Prostate gland (tissue), 2 donors: Measurements from ENCODE around the gene ZBTB47. TPM values are rescaled to one million over a fixed set of nuclear protein-coding genes. Genes with fewer than 3 reads are reported as not detected.
A peak's percentile ranks its signal among the peaks of the same experiment; 100 is the strongest.

ENCODE experiments used
- DNase-seq: peaks from one replicate; pipeline ENCODE4 v3.0.0-alpha.2; 2019; ENCODE audit warnings: low spot score
- H3K27ac ChIP-seq, 2 donors: fragments of 200-600 bp; sonication (generic); 2 replicates each; pipeline ENCODE4 v1.5.1; 2017 to 2019
- H3K27me3 ChIP-seq: fragments of 200-600 bp; sonication (generic); replicated peaks from 2 replicates; pipeline ENCODE4 v1.5.1; 2019; ENCODE audit not compliant: insufficient read depth
- H3K36me3 ChIP-seq, 2 donors: fragments of 200-600 bp; sonication (generic); 1 replicate in 1 of 2; 2 replicates in 1 of 2; pipeline versions ENCODE4 v1.5.1 to v1.8.1; 2017 to 2019
- H3K4me1 ChIP-seq: fragments of 200-600 bp; sonication (generic); replicated peaks from 2 replicates; pipeline ENCODE4 v1.5.1; 2019
- H3K4me3 ChIP-seq, 2 donors: fragments of 200-600 bp; sonication (generic); 2 replicates each; pipeline ENCODE4 v1.5.1; 2017 to 2019
- H3K9me3 ChIP-seq: fragments of 200-600 bp; sonication (generic); 2 replicates; pipeline ENCODE4 v1.5.1; 2017
- CTCF ChIP-seq, 4 experiments: fragments of 200-600 bp in 2 of 4; fragments of 450-650 bp in 2 of 4; sonication (generic) in 2 of 4; IDR thresholded peaks; 1 replicate in 3 of 4; 2 replicates in 1 of 4; pipeline ENCODE4 v1.5.1; 2016 to 2019; ENCODE audit warnings: antibody characterized with exemption in 4 of 4, mild to moderate bottlenecking in 2 of 4, moderate library complexity in 2 of 4
- POLR2A ChIP-seq: fragments of 450-650 bp; IDR thresholded peaks from one replicate; pipeline ENCODE4 v1.6.1; 2016; ENCODE audit warnings: antibody characterized with exemption, mild to moderate bottlenecking
- POLR2AphosphoS5 ChIP-seq: sonication (generic); formaldehyde crosslinking; IDR thresholded peaks from one replicate; pipeline ENCODE4 v1.6.1; 2017; ENCODE audit warnings: antibody characterized with exemption
- WGBS: methylation state at CpG from one replicate; pipeline ENCODE4 v1.1.5; 2018; 5-methylcytosine and 5-hydroxymethylcytosine counted together
- intact Hi-C: fragments of 100-400 bp; cut with DNase I; formaldehyde crosslinking; loops from one replicate; pipeline ENCODE4 v1.14.2; 2022
- total RNA-seq, 2 donors: library from RNA; depleted of rRNA; stranded (reverse); fragments of >200 nt; gene quantifications; one replicate each; pipeline ENCODE4 v1.1.0, GENCODE V29; 2016

The ZBTB47 gene
- total RNA-seq, 2 donors from 2014 or later, result 22.1 to 38.0 TPM

GRCh38 chr3:42681361-42682038 is 28.0 kb downstream of the ZBTB47 start:
- TF ChIP-seq POLR2AphosphoS5 (no peak), POLR2A (no peak), CTCF (IDR thresholded peaks at IDR 0.05) (no peak)
- H3K4me1 ChIP-seq, result no peaks in the 10 kb centered on the region
- no peaks in the 10 kb centered on the region for H3K36me3 ChIP-seq
- WGBS, result 90% methylated on average over 10 of the region's 10 CpGs
- no peak for DNase-seq
- intact Hi-C loops, result no loop called here
- H3K27me3 ChIP-seq, result peaks cover 3% of the 10 kb centered on the region
- no peak overlapping the region for H3K27ac ChIP-seq
- no peak overlapping the region for H3K4me3 ChIP-seq
- no peaks in the 10 kb centered on the region for H3K9me3 ChIP-seq

- no peak overlapping the region for H3K4me3 ChIP-seq
- TF ChIP-seq CTCF (IDR thresholded peaks at IDR 0.05) (no peak), POLR2A (no peak), POLR2AphosphoS5 (no peak)
- H3K36me3 ChIP-seq, result no peaks in the 10 kb centered on the region
- H3K27ac ChIP-seq, result no peak overlapping the region
- H3K4me1 ChIP-seq, result no peaks in the 10 kb centered on the region
- peaks cover 3% of the 10 kb centered on the region for H3K27me3 ChIP-seq
- intact Hi-C loops, result no loop called here
- H3K9me3 ChIP-seq, result no peaks in the 10 kb centered on the region
- 75% methylated on average over 12 of the region's 12 CpGs for WGBS
- no peak for DNase-seq
Measured at GRCh38 chr3:42682301-42683070, 29.0 kb downstream of the ZBTB47 start.

GRCh38 chr3:42683875-42684598 is 30.5 kb downstream of the ZBTB47 start:
- Histone ChIP-seq H3K9me3 (no peaks in the 10 kb centered on the region), H3K27me3 (peaks cover 3% of the 10 kb centered on the region), H3K4me1 (no peaks in the 10 kb centered on the region), H3K36me3 (no peaks in the 10 kb centered on the region), H3K27ac (no peak overlapping the region), H3K4me3 (no peak overlapping the region)
- DNase-seq, result peak; percentile 21
- TF ChIP-seq CTCF (IDR thresholded peaks at IDR 0.05) (no peak), POLR2A (no peak), POLR2AphosphoS5 (peak; percentile 19)
- intact Hi-C loops, result no loop called here
- 48% methylated on average over 10 of the region's 10 CpGs for WGBS

GRCh38 chr3:42684632-42685362 is 31.3 kb downstream of the ZBTB47 start:
- Histone ChIP-seq H3K36me3 (no peaks in the 10 kb centered on the region), H3K27ac (no peak overlapping the region), H3K4me1 (no peaks in the 10 kb centered on the region), H3K9me3 (no peaks in the 10 kb centered on the region), H3K4me3 (no peak overlapping the region), H3K27me3 (peaks cover 3% of the 10 kb centered on the region)
- DNase-seq, result no peak
- intact Hi-C loops, result loop anchor here (5.0 kb wide), 1 partner anchor 48 kb away; no protein-coding TSS in a partner anchor
- WGBS, result 92% methylated on average over 7 of the region's 7 CpGs
- TF ChIP-seq POLR2AphosphoS5 (no peak), POLR2A (no peak), CTCF (IDR thresholded peaks at IDR 0.05) (no peak)
